Forelimb muscle (tissue), 1 donor: ENCODE measurements around the gene ZEB1. TPM values are rescaled to one million over a fixed set of nuclear protein-coding genes. Genes with fewer than 3 reads are reported as not detected.
"Not testable (repeated sequence)": the region's sequence is repeated elsewhere in the genome, so short reads cannot be mapped to it uniquely, and the experiment has no call there.

Experiments
- DNase-seq: peaks from one replicate; pipeline ENCODE4 v3.0.0-alpha.2; 2013; ENCODE audit warnings: low read depth
- polyA plus RNA-seq: library from polyadenylated mRNA; unstranded; fragments of 120-200 nt; gene quantifications from one replicate; pipeline ENCODE4 v1.2.1, GENCODE V29; 2013; ENCODE audit not compliant: insufficient read length

Gene ZEB1
- polyA plus RNA-seq, 1 donor, result 60.8 TPM

DNA sequence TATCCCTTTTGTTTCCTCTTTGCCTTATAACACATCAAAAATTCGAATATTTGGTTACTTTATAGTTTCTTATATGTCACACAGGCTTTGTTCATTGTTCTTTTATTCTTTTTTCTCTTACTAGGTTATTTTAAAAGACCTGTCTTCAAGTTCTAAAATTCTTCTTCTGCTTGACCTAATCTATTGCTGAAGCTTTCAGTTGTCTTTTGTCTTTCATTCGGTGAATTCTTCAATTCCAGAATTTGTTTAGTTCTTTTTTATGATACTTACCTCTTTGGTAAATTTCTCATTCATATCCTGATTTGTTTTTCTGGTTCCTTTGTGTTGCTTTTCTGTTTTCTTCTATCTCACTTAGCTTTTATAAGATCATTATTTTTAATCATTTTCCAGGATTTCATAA, 188.4 kb downstream of the ZEB1 start:
- no peak for DNase-seq

DNA sequence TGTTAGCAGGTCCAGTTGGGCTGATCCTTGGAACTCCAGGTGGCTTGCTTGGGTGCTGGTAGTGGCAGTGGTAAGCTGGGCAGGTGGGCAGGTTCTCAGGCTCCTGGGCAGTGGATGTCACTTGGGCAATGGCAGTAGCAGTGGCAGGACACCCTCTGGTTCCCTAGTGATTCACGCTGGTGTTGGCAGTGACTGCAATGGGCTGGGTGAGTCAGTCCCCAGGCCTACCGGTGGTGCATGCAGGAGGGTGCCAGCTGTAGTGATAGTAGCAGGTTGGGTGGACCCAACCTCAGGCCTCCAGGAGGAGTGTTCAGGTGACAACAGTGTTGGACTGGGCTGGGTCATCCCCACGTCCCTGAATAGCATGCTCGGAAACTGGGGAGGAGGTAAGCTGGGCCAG, 189.2 kb downstream of the ZEB1 start:
- DNase-seq, result no peak

GRCh38 chr10:31508882-31509281, 189.9 kb downstream of the ZEB1 start:
- no peak for DNase-seq

- no peak for DNase-seq
These were observed 191.0 kb downstream of the ZEB1 start for GRCh38 chr10:31509989-31510388.

DNA sequence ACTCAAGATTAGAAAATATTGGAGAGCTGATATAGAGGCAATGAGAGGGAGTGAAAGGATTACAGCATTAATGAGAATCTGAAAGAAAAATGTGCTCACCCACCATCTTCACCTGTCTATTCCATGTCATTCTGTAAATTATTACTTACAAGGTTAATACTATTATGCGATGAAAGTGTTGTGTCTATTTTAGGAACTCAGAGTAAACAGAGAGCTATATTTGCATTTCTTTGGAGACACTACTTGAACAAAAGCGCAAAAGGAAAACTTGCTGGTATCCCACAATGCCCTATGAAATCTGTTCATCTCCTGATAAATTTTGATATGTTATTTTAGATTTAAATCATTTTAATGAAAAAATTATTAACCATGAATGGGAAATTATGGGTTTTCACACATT, 196.1 kb downstream of the ZEB1 start:
- DNase-seq, result no peak

GRCh38 chr10:31515819-31516402, 196.9 kb downstream of the ZEB1 start:
- DNase-seq, result no peak

GRCh38 chr10:31520986-31521831, 202.2 kb downstream of the ZEB1 start:
- DNase-seq, result no peak

GRCh38 chr10:31522820-31523219, 203.8 kb downstream of the ZEB1 start:
- DNase-seq, result no peak

DNA sequence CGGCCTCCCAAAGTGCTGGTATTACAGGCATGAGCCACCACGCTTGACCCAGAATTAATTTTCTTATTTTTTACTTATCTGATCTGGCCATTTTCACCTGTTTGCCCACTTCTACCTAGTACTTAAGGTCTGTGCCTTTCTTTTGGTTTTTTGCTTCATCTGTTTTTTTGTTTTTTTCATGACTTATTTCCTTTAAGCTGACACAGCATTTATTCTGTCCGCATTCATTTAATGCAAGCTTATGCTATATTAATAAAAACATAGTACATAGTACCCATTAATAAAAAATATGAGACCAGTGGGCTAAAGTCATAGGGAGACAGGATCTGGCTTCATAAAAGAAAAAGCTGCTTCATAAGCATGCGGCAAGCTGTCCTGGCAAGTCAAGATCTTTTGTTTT, 205.4 kb downstream of the ZEB1 start:
- DNase-seq, result no peak

DNA sequence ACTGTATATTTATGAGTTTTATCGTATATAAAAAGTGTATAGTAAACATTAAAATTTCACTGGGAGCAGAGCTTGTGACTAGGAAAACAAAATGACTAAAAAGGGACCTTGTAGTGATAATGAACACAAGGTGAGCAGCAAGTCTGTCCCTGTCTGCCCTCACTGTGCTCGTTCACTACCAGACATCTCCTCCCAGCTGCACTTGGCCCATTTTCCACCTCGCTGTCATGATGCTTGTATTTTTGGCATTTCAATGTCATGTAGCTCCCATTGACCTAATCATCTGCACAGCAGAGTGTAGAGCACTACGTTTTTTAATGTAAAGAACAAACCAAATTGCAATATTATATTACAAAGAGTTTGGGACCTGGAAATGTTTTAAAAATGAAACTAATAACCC, 207.2 kb downstream of the ZEB1 start:
- DNase-seq, result no peak

- no peak for DNase-seq
These were observed 207.7 kb downstream of the ZEB1 start for GRCh38 chr10:31526681-31527080.

DNA sequence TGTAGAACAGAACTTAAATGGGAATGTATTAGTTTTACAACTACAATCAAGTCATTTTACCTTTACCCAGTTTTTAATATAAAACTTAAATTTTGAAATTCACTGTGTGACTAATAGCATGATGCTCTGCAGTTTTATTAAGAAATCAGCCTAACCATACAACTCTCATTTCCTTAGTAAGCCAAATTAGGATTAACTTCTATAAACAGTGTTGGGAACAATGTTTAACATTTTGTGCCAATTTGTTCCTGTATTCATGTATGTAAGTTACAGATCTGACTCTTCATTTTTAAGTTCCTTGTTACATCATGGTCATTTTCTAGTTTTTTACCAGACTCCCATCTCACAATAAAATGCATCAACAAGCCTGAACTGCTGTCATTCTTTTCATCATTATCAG, 209.8 kb downstream of the ZEB1 start:
- DNase-seq, result no peak

DNA sequence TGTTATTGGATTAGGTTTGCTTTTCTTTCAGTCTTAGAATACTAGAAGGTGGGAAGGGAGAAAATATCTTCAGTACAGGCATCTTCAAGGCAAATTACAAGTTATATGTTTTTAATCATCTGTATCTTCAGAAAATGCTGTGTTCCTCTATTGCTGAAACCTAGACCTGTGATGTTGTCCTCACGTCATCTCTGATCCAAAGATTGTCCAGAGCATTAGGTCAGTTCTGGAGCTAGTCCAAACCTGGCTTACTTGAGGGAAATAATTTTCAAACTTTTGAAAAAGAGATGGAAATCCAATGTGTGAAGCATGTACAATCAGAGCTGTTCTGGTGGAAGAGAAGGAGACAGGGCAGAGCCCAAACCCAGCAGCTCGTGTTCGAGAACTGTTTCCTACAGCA, 217.3 kb downstream of the ZEB1 start:
- DNase-seq, result peak; percentile 46

DNA sequence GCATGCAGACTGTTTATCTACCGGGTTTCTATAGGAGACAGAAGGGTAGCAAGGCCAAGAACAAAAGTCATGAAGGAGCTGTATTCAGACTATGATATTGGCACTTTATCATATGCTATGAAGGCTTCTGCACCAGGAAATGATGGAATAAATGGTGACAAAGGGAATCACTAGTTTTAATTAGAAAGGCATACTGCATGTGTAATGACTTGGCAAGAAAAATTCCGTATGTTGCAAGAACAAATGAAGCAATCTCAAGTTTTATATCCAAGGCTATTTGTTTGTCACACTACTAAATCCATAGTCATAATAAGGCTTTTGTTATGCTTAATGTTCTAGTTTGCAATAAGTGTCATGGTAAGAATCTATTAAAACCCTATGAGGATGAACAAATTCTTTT, 230.9 kb downstream of the ZEB1 start:
- no peak for DNase-seq

- DNase-seq, result no peak
These were observed 235.5 kb downstream of the ZEB1 start for GRCh38 chr10:31554556-31554955.

- DNase-seq, result no peak
These were observed 238.8 kb downstream of the ZEB1 start for GRCh38 chr10:31557854-31558253.

GRCh38 chr10:31568252-31568861, 249.3 kb downstream of the ZEB1 start:
- DNase-seq, result not testable (repeated sequence)

GRCh38 chr10:31574577-31574976, 255.6 kb downstream of the ZEB1 start:
- DNase-seq, result no peak

DNA sequence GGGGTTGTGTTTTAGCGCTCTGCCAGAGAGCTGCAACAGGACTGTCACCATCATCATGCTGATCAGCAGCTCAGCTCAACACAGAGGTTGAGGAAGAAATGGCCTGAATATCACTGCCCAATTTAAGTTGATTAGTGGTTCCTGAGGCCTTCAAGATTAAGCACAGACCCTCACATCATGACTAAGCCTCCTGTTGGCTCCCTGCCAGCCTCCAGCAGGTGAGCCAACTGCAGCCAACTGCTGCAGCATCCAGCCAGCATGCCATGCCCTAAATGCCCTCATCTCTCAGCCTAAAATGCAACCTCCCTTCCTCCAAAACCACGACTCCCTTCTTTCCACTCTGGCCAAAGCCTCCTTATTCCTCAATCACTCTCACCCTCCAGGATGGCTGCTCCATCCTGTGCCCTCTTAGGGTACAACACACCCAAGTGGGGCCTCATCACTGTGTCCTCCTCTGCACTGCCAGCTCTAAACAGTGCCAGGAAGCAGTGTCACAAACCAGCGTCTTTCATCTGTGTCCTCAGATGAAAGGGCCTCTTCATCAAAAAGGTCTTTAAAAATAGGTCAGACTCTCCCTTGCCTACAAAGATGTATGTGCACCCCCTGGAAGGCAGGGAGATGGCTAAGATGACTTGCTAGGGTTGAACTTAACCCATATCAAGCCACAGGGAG, 259.3 kb downstream of the ZEB1 start:
- no peak for DNase-seq

- DNase-seq, result no peak
These were observed 259.9 kb downstream of the ZEB1 start for GRCh38 chr10:31578951-31579350.
